ENCODE data around the gene GRIN2C. TPM values are rescaled to one million over a fixed set of nuclear protein-coding genes. Genes with fewer than 3 reads are reported as not detected.

Gene GRIN2C
- total and polyA plus RNA-seq, 2 donors (not counting 1 experiment from before 2014, with no cell fraction given): 0.03 TPM; not detected in 1

DNA sequence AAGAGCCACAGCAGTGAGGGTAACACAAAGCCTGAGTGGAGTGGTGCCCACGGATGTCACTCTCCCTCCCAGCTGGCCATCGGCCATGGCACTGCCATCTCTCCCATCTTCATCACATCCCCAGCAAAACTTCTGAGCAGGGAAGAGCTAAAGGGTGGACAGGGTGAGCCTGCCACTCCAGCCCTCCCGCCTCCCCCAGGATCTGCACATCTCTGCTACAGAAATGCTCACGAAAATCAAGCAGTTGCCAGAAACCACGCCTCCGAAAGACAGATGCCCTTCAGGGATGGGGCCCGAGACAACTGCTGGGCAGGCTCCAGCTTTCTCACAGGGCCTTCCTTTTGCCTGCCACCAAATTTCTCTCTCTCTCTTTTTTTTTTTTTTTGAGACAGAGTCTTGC lies 3.6 kb downstream of the GRIN2C start:
- ChIA-PET CTCF (interaction anchor here (1.2 to 12.3 kb wide), 3 partner anchors 9 to 64 kb away, joined by 3 to 181 read pairs (median 3); no protein-coding TSS in a partner anchor), POLR2A (no interaction called here)
- TF ChIP-seq CTCF (IDR thresholded peaks at IDR 0.05): no peak
- H3K27me3 ChIP-seq (replicated peaks in 1 of 4; ENCODE audit: control extremely low read depth in 1 of 4, control insufficient read depth in 3 of 4, insufficient read depth in 4 of 4, low read length in 3 of 4): peaks cover 0 to 81% (median 42%) of the 10 kb centered on the region in 4 experiments
- peaks cover 0 to 20% (median 0%) of the 10 kb centered on the region in 3 donors for H3K9me3 ChIP-seq (ENCODE audit: control extremely low read depth in 1 of 3, control insufficient read depth in 2 of 3, insufficient read depth in 1 of 3, low read length in 2 of 3)
- DNase-seq: no peak
- H3K27ac ChIP-seq (ENCODE audit: low read length in 2 of 2): no peak overlapping the region
- Mint-ChIP-seq H3K4me1 (peaks cover 20% of the 10 kb centered on the region), H3K4me3 (no peak overlapping the region), H3K27ac (no peak overlapping the region), H3K9me3 (ENCODE audit: insufficient read depth) (no peaks in the 10 kb centered on the region), H3K27me3 (peaks cover 68% of the 10 kb centered on the region)
- ATAC-seq (ENCODE audit: low read depth): no peak
- no peaks in the 10 kb centered on the region for H3K79me2 ChIP-seq (ENCODE audit: control insufficient read depth, insufficient read depth, low read length)
- H3K36me3 ChIP-seq (replicated peaks in 1 of 2; ENCODE audit: control extremely low read depth in 1 of 2, control insufficient read depth in 1 of 2, extremely low read depth in 1 of 2, insufficient read depth in 2 of 2, low read length in 1 of 2): no peaks in the 10 kb centered on the region
- H2AFZ ChIP-seq (ENCODE audit: insufficient read depth, low read depth, low read length, poor library complexity, severe bottlenecking): no peak overlapping the region
- peaks cover 24 to 34% of the 10 kb centered on the region in 2 donors for H3K4me1 ChIP-seq (ENCODE audit: control insufficient read depth in 2 of 2, insufficient read depth in 2 of 2, low read length in 2 of 2)
- intact Hi-C loops (cut with micrococcal nuclease): no loop called here
- H4K20me1 ChIP-seq (ENCODE audit: control insufficient read depth, insufficient read depth, low read length, poor library complexity, severe bottlenecking): peaks cover 9% of the 10 kb centered on the region
- no peak overlapping the region for H3K4me2 ChIP-seq (replicated peaks; ENCODE audit: low read depth, low read length, poor library complexity, severe bottlenecking)
- H3K9ac ChIP-seq (ENCODE audit: low read length): no peak overlapping the region
- WGBS (ENCODE audit: insufficient coverage): 96% methylated on average over 4 of the region's 7 CpGs
- H3K4me3 ChIP-seq (ENCODE audit: control extremely low read depth in 1 of 5, extremely low read depth in 1 of 5, insufficient read depth in 1 of 5, low read depth in 2 of 5, low read length in 4 of 5): no peak overlapping the region

- intact Hi-C loops (cut with micrococcal nuclease): no loop called here
- no peaks in the 10 kb centered on the region for H3K9me3 Mint-ChIP-seq (ENCODE audit: insufficient read depth)
- WGBS (ENCODE audit: insufficient coverage): 87% methylated on average over 4 of the region's 4 CpGs
- POLR2A ChIA-PET: no interaction called here
- Histone ChIP-seq H3K79me2 (ENCODE audit: control insufficient read depth, insufficient read depth, low read length) (no peaks in the 10 kb centered on the region), H4K20me1 (ENCODE audit: control insufficient read depth, insufficient read depth, low read length, poor library complexity, severe bottlenecking) (peaks cover 5% of the 10 kb centered on the region), H3K4me2 (replicated peaks; ENCODE audit: low read depth, low read length, poor library complexity, severe bottlenecking) (no peak overlapping the region), H3K9me3 (ENCODE audit: control extremely low read depth in 1 of 3, control insufficient read depth in 2 of 3, insufficient read depth in 1 of 3, low read length in 2 of 3) (peaks cover 0 to 14% (median 0%) of the 10 kb centered on the region in 3 donors), H2AFZ (ENCODE audit: insufficient read depth, low read depth, low read length, poor library complexity, severe bottlenecking) (no peak overlapping the region), H3K27ac (ENCODE audit: low read length in 2 of 2) (no peak overlapping the region), H3K9ac (ENCODE audit: low read length) (no peak overlapping the region), H3K27me3 (replicated peaks in 1 of 4; ENCODE audit: control extremely low read depth in 1 of 4, control insufficient read depth in 3 of 4, insufficient read depth in 4 of 4, low read length in 3 of 4) (peaks cover 0 to 81% (median 40%) of the 10 kb centered on the region in 4 experiments), H3K4me3 (ENCODE audit: control extremely low read depth in 1 of 5, extremely low read depth in 1 of 5, insufficient read depth in 1 of 5, low read depth in 2 of 5, low read length in 4 of 5) (no peak overlapping the region), H3K36me3 (replicated peaks in 1 of 2; ENCODE audit: control extremely low read depth in 1 of 2, control insufficient read depth in 1 of 2, extremely low read depth in 1 of 2, insufficient read depth in 2 of 2, low read length in 1 of 2) (no peaks in the 10 kb centered on the region), H3K4me1 (ENCODE audit: control insufficient read depth in 2 of 2, insufficient read depth in 2 of 2, low read length in 2 of 2) (peaks cover 16 to 27% of the 10 kb centered on the region in 2 donors)
- H3K27me3 Mint-ChIP-seq: peaks cover 76% of the 10 kb centered on the region
- H3K27ac Mint-ChIP-seq: no peak overlapping the region
- DNase-seq (no peak), ATAC-seq (ENCODE audit: low read depth) (no peak)
- CTCF ChIA-PET: interaction anchor here (1.2 to 12.3 kb wide), 2 partner anchors 10 to 63 kb away, joined by 3 to 181 read pairs; no protein-coding TSS in a partner anchor
- peaks cover 15% of the 10 kb centered on the region for H3K4me1 Mint-ChIP-seq
- H3K4me3 Mint-ChIP-seq: no peak overlapping the region
- TF ChIP-seq EZH2 (IDR thresholded peaks at IDR 0.05; ENCODE audit: borderline replicate concordance, insufficient read depth, low read depth, low read length, poor library complexity, severe bottlenecking): no peak
- TF ChIP-seq CTCF (IDR thresholded peaks at IDR 0.05): no peak
These were observed 4.4 kb downstream of the GRIN2C start for GRCh38 chr17:74855323-74855722.
